Stimulated activated CD4-positive, alpha-beta T cell treated with anti-CD3 and anti-CD28 coated beads, Interleukin-1b, Interleukin-23, amount 100 ng/mL, for 48 hours (primary cell): ENCODE measurements around the gene NFKB1.

Experiments
- DNase-seq: peaks from one replicate; pipeline ENCODE4 v3.0.0-alpha.2; 2020

NFKB1 gene

GRCh38 chr4:102534845-102535244 lies 33.7 kb downstream of the NFKB1 start:
- DNase-seq = no peak

GRCh38 chr4:102535398-102536082 lies 34.4 kb downstream of the NFKB1 start:
- DNase-seq = no peak

- no peak for DNase-seq
These were observed 35.6 kb downstream of the NFKB1 start for GRCh38 chr4:102536768-102537167.

- DNase-seq = no peak
These were observed 36.1 kb downstream of the NFKB1 start for GRCh38 chr4:102537269-102537668.

GRCh38 chr4:102541697-102542096 lies 40.5 kb downstream of the NFKB1 start:
- DNase-seq = no peak

- no peak for DNase-seq
These were observed 42.1 kb downstream of the NFKB1 start for GRCh38 chr4:102543030-102543928.

GRCh38 chr4:102546635-102547034 lies 45.5 kb downstream of the NFKB1 start:
- no peak for DNase-seq

GRCh38 chr4:102547973-102548372 lies 46.8 kb downstream of the NFKB1 start:
- no peak for DNase-seq

GRCh38 chr4:102551958-102552565 lies 50.9 kb downstream of the NFKB1 start:
- no peak for DNase-seq

- DNase-seq = no peak
These were observed 51.6 kb downstream of the NFKB1 start for GRCh38 chr4:102552781-102553180.

GRCh38 chr4:102553982-102554381 lies 52.8 kb downstream of the NFKB1 start:
- no peak for DNase-seq

GRCh38 chr4:102554482-102554881 lies 53.3 kb downstream of the NFKB1 start:
- DNase-seq = no peak

GRCh38 chr4:102554992-102555391 lies 53.8 kb downstream of the NFKB1 start:
- no peak for DNase-seq

GRCh38 chr4:102557636-102558035 lies 56.5 kb downstream of the NFKB1 start:
- DNase-seq = no peak

- DNase-seq = no peak
These were observed 59.0 kb downstream of the NFKB1 start for GRCh38 chr4:102560115-102560514.

- no peak for DNase-seq
These were observed 59.6 kb downstream of the NFKB1 start for GRCh38 chr4:102560571-102561341.

- DNase-seq = no peak
These were observed 61.8 kb downstream of the NFKB1 start for GRCh38 chr4:102563000-102563399.

- DNase-seq = peak; percentile 47
These were observed 63.4 kb downstream of the NFKB1 start for GRCh38 chr4:102564399-102565059.

GRCh38 chr4:102565696-102566095 lies 64.5 kb downstream of the NFKB1 start:
- DNase-seq = no peak

- no peak for DNase-seq
These were observed 65.3 kb downstream of the NFKB1 start for GRCh38 chr4:102566426-102566825.

- DNase-seq = no peak
These were observed 66.3 kb downstream of the NFKB1 start for GRCh38 chr4:102567427-102567826.

GRCh38 chr4:102569200-102569599 lies 68.0 kb downstream of the NFKB1 start:
- no peak for DNase-seq
